HepG2 (cell line): ENCODE data around the gene HDAC5. TPM values are rescaled to one million over a fixed set of nuclear protein-coding genes. Genes with fewer than 3 reads are reported as not detected.

ENCODE experiments used
- ARID2 ChIP-seq: sonication (generic); formaldehyde crosslinking; IDR thresholded peaks from 2 replicates; pipeline ENCODE4 v1.8.1; 2022; ENCODE audit warnings: mild to moderate bottlenecking, missing genetic modification reagents, borderline replicate concordance
- FLYWCH1 ChIP-seq: sonication (generic); formaldehyde crosslinking; IDR thresholded peaks from 2 replicates; pipeline ENCODE4 v1.8.1; 2023; ENCODE audit warnings: mild to moderate bottlenecking, missing genetic modification reagents
- FOXJ3 ChIP-seq: sonication (generic); formaldehyde crosslinking; IDR thresholded peaks from 2 replicates; pipeline ENCODE4 v1.4.0; 2020; ENCODE audit warnings: missing genetic modification reagents, mild to moderate bottlenecking, borderline replicate concordance
- KDM5A ChIP-seq: fragments of 200-600 bp; sonication (generic); IDR thresholded peaks from 2 replicates; pipeline ENCODE4 v1.7.0; 2018; ENCODE audit warnings: antibody characterized with exemption, mild to moderate bottlenecking, low read length, borderline replicate concordance
- KLF13 ChIP-seq: sonication (generic); formaldehyde crosslinking; IDR thresholded peaks from 2 replicates; pipeline ENCODE4 v1.4.0; 2020; ENCODE audit warnings: mild to moderate bottlenecking, missing genetic modification reagents
- MYC ChIP-seq: sonication (generic); formaldehyde crosslinking; IDR thresholded peaks from 2 replicates; pipeline ENCODE4 v1.9.0; 2021; ENCODE audit warnings: missing genetic modification reagents, borderline replicate concordance
- NAIF1 ChIP-seq: sonication (generic); formaldehyde crosslinking; IDR thresholded peaks from 2 replicates; pipeline ENCODE4 v1.5.0; 2020; ENCODE audit warnings: mild to moderate bottlenecking, missing genetic modification reagents, borderline replicate concordance
- NFIB ChIP-seq: sonication (generic); formaldehyde crosslinking; IDR thresholded peaks from 2 replicates; pipeline ENCODE4 v1.9.0; 2021; ENCODE audit warnings: missing genetic modification reagents, mild to moderate bottlenecking, borderline replicate concordance
- POLR2A ChIP-seq, 2 experiments: IDR thresholded peaks; 2 replicates each; pipeline ENCODE4 v1.6.1; 2011; ENCODE audit warnings: low read depth in 2 of 2, low read length in 2 of 2, mild to moderate bottlenecking in 1 of 2, moderate library complexity in 1 of 2; ENCODE audit not compliant: insufficient read depth in 1 of 2
- TEAD3 ChIP-seq: optimal IDR thresholded peaks from 2 replicates; pipeline ENCODE3; 2016; ENCODE audit warnings: borderline replicate concordance
- ZFAT ChIP-seq: sonication (generic); formaldehyde crosslinking; conservative IDR thresholded peaks from 2 replicates; pipeline ENCODE4 v1.8.1; 2023; ENCODE audit warnings: missing genetic modification reagents, inconsistent platforms
- ZNF225 ChIP-seq: sonication (generic); formaldehyde crosslinking; IDR thresholded peaks from 2 replicates; pipeline ENCODE4 v1.4.0; 2020; ENCODE audit warnings: mild to moderate bottlenecking, missing genetic modification reagents
- ZNF367 ChIP-seq: sonication (generic); formaldehyde crosslinking; IDR thresholded peaks from 2 replicates; pipeline ENCODE4 v1.4.0; 2020; ENCODE audit warnings: missing genetic modification reagents, borderline replicate concordance
- ZNF557 ChIP-seq: sonication (generic); formaldehyde crosslinking; IDR thresholded peaks from 2 replicates; pipeline ENCODE4 v1.4.0; 2020; ENCODE audit warnings: missing genetic modification reagents
- polyA plus RNA-seq, 8 experiments: library from polyadenylated mRNA; depleted of rRNA in 3 of 8; stranded (reverse) in 7 of 8; unstranded in 1 of 8; fragments of >200 nt; fragmentation: Illumina TruSeq in 4 of 8; extraction: Trizol in 4 of 8; gene quantifications; 2 replicates each; pipeline versions ENCODE4 v1.2.1 to v1.2.3, GENCODE V29; 2011 to 2016; ENCODE audit warnings: low read depth in 4 of 8, missing spikeins in 1 of 8, mixed read lengths in 1 of 8; ENCODE audit not compliant: insufficient read depth in 1 of 8
- total RNA-seq, 5 experiments: library from RNA; depleted of rRNA; stranded (reverse); fragments of >200 nt; fragmentation: Illumina TruSeq; extraction: Trizol; gene quantifications; 2 replicates each; pipeline ENCODE4 v1.2.3, GENCODE V29; 2016; ENCODE audit warnings: low read depth in 1 of 5
- TF ChIP-seq, protein P1 (sequence below): IDR thresholded peaks from 2 replicates; pipeline ENCODE4 v1.6.1; 2016; ENCODE audit warnings: control low read depth
- TF ChIP-seq, protein P2 (sequence below): sonication (generic); formaldehyde crosslinking; IDR thresholded peaks from 2 replicates; pipeline ENCODE4 v1.4.0; 2020; ENCODE audit warnings: missing genetic modification reagents
- TF ChIP-seq, protein P3 (sequence below): sonication (generic); formaldehyde crosslinking; IDR thresholded peaks from 2 replicates; pipeline ENCODE4 v1.4.0; 2020; ENCODE audit warnings: missing genetic modification reagents, low read depth, mild to moderate bottlenecking, borderline replicate concordance
- TF ChIP-seq, protein P4 (sequence below): sonication (generic); formaldehyde crosslinking; conservative IDR thresholded peaks from 2 replicates; pipeline ENCODE4 v1.4.0; 2020; ENCODE audit warnings: missing genetic modification reagents

Gene HDAC5
- total and polyA plus RNA-seq, 2 of the 13 experiments (the other 11 are each of a cell fraction or from before 2014, with no cell fraction given): 46.4 to 85.4 TPM

DNA sequence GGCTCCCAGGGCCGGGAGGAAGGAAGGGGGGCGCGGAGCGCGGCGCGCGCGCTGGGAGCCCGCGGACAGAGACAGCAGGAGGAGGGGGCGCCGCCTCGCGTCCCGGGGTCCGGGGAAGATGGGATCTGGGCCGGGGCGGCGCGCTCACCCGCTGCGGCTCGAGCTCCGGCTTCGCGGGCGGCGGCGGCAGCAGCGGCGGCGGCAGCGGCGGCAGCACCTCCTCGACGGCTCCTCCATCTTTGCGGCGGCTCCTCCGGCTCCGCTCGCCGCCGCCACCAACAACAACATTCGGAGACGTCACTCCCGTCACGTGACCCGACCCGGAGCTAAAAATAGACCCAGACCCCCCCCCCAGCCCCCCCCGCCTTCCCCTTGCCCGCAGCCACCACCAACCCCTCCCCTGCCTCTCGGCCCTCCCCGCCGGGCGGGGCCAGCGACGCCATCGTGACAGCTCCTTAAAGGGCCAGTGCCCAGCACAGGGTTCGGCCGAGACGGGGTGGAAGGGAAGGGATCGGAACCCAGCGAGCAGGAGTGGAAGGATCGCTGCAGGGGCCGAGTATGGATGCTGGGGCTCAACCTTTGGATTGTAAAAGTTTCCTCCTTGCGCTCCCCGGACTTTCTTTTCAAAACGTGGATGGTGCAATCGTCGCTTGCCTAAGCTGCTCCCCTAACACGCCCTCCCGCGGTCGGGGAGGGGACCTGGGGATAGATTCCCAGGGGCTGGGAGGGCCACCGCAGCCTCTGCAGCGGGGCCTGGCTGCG lies at the start of gene HDAC5 (continued):
- TF ChIP-seq, protein P1, sequence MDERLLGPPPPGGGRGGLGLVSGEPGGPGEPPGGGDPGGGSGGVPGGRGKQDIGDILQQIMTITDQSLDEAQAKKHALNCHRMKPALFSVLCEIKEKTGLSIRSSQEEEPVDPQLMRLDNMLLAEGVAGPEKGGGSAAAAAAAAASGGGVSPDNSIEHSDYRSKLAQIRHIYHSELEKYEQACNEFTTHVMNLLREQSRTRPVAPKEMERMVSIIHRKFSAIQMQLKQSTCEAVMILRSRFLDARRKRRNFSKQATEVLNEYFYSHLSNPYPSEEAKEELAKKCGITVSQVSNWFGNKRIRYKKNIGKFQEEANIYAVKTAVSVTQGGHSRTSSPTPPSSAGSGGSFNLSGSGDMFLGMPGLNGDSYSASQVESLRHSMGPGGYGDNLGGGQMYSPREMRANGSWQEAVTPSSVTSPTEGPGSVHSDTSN: no peak
- TF ChIP-seq NAIF1 (CRISPR knock-in tag) (no peak), POLR2A (IDR thresholded peaks at IDR 0.05; ENCODE audit: insufficient read depth in 1 of 2, low read depth in 2 of 2, low read length in 2 of 2) (peak; percentile 59 to 87), ARID2 (no peak), MYC (CRISPR knock-in tag) (peak; percentile 69; the same call in 1 of the 2 replicates), TEAD3 (CRISPR knock-in tag) (peak; percentile 64), NFIB (CRISPR knock-in tag) (no peak), KLF13 (CRISPR knock-in tag) (no peak), FLYWCH1 (CRISPR knock-in tag) (no peak), ZNF557 (CRISPR knock-in tag) (no peak), ZNF225 (CRISPR knock-in tag) (peak; percentile 83), ZNF367 (CRISPR knock-in tag) (peak; percentile 74; the same call in 1 of the 2 replicates), KDM5A (no peak; the same call in 1 of the 2 replicates), FOXJ3 (CRISPR knock-in tag) (peak; percentile 46), ZFAT (CRISPR knock-in tag) (no peak)
- TF ChIP-seq, protein P2, sequence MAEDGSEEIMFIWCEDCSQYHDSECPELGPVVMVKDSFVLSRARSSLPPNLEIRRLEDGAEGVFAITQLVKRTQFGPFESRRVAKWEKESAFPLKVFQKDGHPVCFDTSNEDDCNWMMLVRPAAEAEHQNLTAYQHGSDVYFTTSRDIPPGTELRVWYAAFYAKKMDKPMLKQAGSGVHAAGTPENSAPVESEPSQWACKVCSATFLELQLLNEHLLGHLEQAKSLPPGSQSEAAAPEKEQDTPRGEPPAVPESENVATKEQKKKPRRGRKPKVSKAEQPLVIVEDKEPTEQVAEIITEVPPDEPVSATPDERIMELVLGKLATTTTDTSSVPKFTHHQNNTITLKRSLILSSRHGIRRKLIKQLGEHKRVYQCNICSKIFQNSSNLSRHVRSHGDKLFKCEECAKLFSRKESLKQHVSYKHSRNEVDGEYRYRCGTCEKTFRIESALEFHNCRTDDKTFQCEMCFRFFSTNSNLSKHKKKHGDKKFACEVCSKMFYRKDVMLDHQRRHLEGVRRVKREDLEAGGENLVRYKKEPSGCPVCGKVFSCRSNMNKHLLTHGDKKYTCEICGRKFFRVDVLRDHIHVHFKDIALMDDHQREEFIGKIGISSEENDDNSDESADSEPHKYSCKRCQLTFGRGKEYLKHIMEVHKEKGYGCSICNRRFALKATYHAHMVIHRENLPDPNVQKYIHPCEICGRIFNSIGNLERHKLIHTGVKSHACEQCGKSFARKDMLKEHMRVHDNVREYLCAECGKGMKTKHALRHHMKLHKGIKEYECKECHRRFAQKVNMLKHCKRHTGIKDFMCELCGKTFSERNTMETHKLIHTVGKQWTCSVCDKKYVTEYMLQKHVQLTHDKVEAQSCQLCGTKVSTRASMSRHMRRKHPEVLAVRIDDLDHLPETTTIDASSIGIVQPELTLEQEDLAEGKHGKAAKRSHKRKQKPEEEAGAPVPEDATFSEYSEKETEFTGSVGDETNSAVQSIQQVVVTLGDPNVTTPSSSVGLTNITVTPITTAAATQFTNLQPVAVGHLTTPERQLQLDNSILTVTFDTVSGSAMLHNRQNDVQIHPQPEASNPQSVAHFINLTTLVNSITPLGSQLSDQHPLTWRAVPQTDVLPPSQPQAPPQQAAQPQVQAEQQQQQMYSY (CRISPR knock-in tag): peak; percentile 80; the same call in 1 of the 2 replicates
- TF ChIP-seq, protein P3, sequence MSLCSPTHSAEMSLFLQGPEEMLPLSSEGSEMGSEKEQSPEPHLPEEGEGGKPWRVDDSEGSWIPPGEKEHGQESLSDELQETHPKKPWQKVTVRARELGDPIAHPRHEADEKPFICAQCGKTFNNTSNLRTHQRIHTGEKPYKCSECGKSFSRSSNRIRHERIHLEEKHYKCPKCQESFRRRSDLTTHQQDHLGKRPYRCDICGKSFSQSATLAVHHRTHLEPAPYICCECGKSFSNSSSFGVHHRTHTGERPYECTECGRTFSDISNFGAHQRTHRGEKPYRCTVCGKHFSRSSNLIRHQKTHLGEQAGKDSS (CRISPR knock-in tag): peak; percentile 88; the same call in 1 of the 2 replicates
- TF ChIP-seq, protein P4, sequence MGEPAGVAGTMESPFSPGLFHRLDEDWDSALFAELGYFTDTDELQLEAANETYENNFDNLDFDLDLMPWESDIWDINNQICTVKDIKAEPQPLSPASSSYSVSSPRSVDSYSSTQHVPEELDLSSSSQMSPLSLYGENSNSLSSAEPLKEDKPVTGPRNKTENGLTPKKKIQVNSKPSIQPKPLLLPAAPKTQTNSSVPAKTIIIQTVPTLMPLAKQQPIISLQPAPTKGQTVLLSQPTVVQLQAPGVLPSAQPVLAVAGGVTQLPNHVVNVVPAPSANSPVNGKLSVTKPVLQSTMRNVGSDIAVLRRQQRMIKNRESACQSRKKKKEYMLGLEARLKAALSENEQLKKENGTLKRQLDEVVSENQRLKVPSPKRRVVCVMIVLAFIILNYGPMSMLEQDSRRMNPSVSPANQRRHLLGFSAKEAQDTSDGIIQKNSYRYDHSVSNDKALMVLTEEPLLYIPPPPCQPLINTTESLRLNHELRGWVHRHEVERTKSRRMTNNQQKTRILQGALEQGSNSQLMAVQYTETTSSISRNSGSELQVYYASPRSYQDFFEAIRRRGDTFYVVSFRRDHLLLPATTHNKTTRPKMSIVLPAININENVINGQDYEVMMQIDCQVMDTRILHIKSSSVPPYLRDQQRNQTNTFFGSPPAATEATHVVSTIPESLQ (CRISPR knock-in tag): no peak
